Mononuclear cell (primary cell): ENCODE measurements around the gene TWIST2. TPM values are rescaled to one million over a fixed set of nuclear protein-coding genes. Genes with fewer than 3 reads are reported as not detected.

Experiments used
- H3K27me3 ChIP-seq: 2 replicates; pipeline ENCODE4 v1.6.0; 2011; ENCODE audit warnings: low read length, control low read depth; ENCODE audit not compliant: insufficient read depth
- H3K4me1 ChIP-seq: 2 replicates; pipeline ENCODE4 v1.5.1; 2011; ENCODE audit warnings: mild to moderate bottlenecking, low read length, control low read depth; ENCODE audit not compliant: insufficient read depth
- H3K4me3 ChIP-seq: 2 replicates; pipeline ENCODE4 v1.5.1; 2011; ENCODE audit warnings: mild to moderate bottlenecking, low read length, moderate library complexity
- H3K9me3 ChIP-seq: 2 replicates; pipeline ENCODE4 v1.5.1; 2011; ENCODE audit warnings: low read depth, mild to moderate bottlenecking, control low read depth, low read length
- total RNA-seq: library from RNA; depleted of rRNA; stranded (reverse); fragments of >200 nt; gene quantifications from one replicate; pipeline ENCODE4 v1.2.3, GENCODE V29; 2012

TWIST2 gene
- total RNA-seq, 1 donor: 0.21 TPM

DNA sequence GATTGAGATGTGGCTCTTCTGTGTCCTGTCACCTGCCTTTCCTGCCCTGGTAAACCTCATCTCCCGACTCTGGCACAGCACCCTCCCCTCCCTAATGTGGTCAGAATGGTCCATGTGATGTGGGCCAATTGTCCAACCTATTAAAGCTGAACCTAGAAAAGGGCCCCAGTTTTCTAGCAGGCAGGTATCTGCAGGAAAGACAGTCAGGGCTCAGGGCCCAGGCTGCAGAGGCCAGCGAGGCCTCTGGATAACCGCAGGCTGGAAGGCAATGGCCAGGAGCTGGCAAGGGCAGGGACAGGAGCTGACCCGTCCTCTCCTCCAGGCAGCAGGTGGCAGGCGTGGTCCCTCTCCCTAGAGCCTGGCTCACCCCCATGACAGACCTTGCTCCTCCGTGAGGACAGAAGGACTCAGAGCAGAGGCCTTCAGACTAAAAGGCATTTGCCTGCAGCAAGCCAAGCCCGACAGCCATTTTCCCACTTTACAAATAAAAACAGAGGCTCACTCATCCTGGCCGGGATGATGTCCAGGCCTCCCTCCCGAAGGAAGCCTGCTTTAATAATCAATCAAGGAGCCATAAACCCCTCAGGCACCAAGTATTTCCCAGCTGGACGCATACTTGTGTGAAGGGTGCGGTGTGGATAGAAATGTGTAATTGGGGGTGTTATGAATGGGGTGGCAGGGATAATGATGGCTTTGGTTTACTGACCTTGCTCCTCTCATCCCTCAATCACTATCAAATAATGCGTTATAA lies 107.1 kb downstream of the TWIST2 start:
- H3K4me1 ChIP-seq: no peaks in the 10 kb centered on the region
- H3K4me3 ChIP-seq: no peak overlapping the region
- no peaks in the 10 kb centered on the region for H3K9me3 ChIP-seq
- H3K27me3 ChIP-seq: peaks cover 18% of the 10 kb centered on the region

GRCh38 chr2:238955648-238956531 lies 108.0 kb downstream of the TWIST2 start:
- no peaks in the 10 kb centered on the region for H3K4me1 ChIP-seq
- no peak overlapping the region for H3K4me3 ChIP-seq
- peaks cover 18% of the 10 kb centered on the region for H3K27me3 ChIP-seq
- H3K9me3 ChIP-seq: no peaks in the 10 kb centered on the region

- no peaks in the 10 kb centered on the region for H3K9me3 ChIP-seq
- H3K4me1 ChIP-seq: no peaks in the 10 kb centered on the region
- H3K27me3 ChIP-seq: peaks cover 18% of the 10 kb centered on the region
- H3K4me3 ChIP-seq: no peak overlapping the region
Measured at GRCh38 chr2:238956676-238957075, 108.8 kb downstream of the TWIST2 start.
